ENCODE data around the gene TLX3. TPM values are rescaled to one million over a fixed set of nuclear protein-coding genes. Genes with fewer than 3 reads are reported as not detected.

TLX3 gene
- total and polyA plus RNA-seq, 10 of the 15 experiments (the other 5 are each of a cell fraction or from before 2014, with no cell fraction given) = not detected

DNA sequence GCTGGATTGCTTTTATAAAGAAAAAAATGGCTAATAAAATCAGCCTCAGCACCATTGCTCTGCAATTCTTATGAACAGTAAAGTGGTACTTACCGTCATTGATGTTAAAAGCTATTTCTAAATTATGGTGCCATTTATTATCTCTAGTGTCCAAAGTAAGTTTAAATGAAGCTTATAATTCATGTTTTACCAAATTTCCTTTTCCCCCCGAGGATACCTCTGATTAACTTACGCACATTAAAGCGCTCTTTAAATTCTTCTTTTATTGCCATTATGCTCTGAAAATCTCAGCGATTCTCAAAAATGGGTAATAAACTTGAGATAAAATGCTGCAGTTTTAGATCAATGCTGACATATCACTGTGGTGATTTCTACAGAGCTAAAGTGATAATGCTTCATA lies 13.5 kb downstream of the TLX3 start:
- in situ Hi-C loops (cut with MboI) (no loop called here), intact Hi-C loops (cut with micrococcal nuclease; ENCODE audit: unreplicated experiment) (no loop called here)
- Histone ChIP-seq H4K20me1 (ENCODE audit: control insufficient read depth, insufficient read depth) (no peaks in the 10 kb centered on the region), H3K4me1 (ENCODE audit: control insufficient read depth, insufficient read depth, low read length) (no peaks in the 10 kb centered on the region), H2AFZ (ENCODE audit: control insufficient read depth, low read depth, low read length) (no peak overlapping the region), H3K4me2 (ENCODE audit: control insufficient read depth, insufficient read depth) (no peak overlapping the region), H3K79me2 (ENCODE audit: control insufficient read depth, insufficient read depth, low read length) (no peaks in the 10 kb centered on the region), H3K4me3 (no peak overlapping the region), H3K27ac (ENCODE audit: control insufficient read depth, insufficient read depth) (no peak overlapping the region), H3K27me3 (replicated peaks in 1 of 2; ENCODE audit: control insufficient read depth in 2 of 2, insufficient read depth in 2 of 2, low read length in 1 of 2) (peaks cover 0 to 7% of the 10 kb centered on the region in 2 experiments; a peak in 2 of 4 replicates), H3K36me3 (ENCODE audit: control insufficient read depth in 2 of 2, insufficient read depth in 2 of 2, low read length in 1 of 2) (no peaks in the 10 kb centered on the region), H3K9ac (ENCODE audit: control insufficient read depth, insufficient read depth, low read length) (no peak overlapping the region), H3K9me3 (replicated peaks; ENCODE audit: control insufficient read depth, insufficient read depth, low read length) (no peaks in the 10 kb centered on the region)
- ATAC-seq = no peak
- TF ChIP-seq NRF1 (conservative IDR thresholded peaks at IDR 0.05; ENCODE audit: low read depth, low read length) = no peak
- no peak for TF ChIP-seq EP300 (IDR thresholded peaks at IDR 0.05; ENCODE audit: borderline replicate concordance in 1 of 2, control insufficient read depth in 1 of 2, low read depth in 2 of 2, low read length in 2 of 2)
- no peak for TF ChIP-seq RFX5 (IDR thresholded peaks at IDR 0.05; ENCODE audit: low read depth, low read length)
- no peak for TF ChIP-seq ZNF217 (IDR thresholded peaks at IDR 0.05)
- no peak for TF ChIP-seq ZNF622 (IDR thresholded peaks at IDR 0.05)
- no peak for TF ChIP-seq SMC3 (IDR thresholded peaks at IDR 0.05; ENCODE audit: borderline replicate concordance, low read length)
- no peak for TF ChIP-seq ZNF384 (IDR thresholded peaks at IDR 0.05; ENCODE audit: borderline replicate concordance, low read depth, low read length)
- no peak for TF ChIP-seq MAX (IDR thresholded peaks at IDR 0.05; ENCODE audit: low read depth, low read length)
- TF ChIP-seq JUND (IDR thresholded peaks at IDR 0.05; ENCODE audit: low read depth, low read length) = no peak
- TF ChIP-seq YBX1 (IDR thresholded peaks at IDR 0.05) = no peak
- no peak for TF ChIP-seq POLR2AphosphoS2 (IDR thresholded peaks at IDR 0.05; ENCODE audit: low read depth, low read length)
- TF ChIP-seq, protein P1, sequence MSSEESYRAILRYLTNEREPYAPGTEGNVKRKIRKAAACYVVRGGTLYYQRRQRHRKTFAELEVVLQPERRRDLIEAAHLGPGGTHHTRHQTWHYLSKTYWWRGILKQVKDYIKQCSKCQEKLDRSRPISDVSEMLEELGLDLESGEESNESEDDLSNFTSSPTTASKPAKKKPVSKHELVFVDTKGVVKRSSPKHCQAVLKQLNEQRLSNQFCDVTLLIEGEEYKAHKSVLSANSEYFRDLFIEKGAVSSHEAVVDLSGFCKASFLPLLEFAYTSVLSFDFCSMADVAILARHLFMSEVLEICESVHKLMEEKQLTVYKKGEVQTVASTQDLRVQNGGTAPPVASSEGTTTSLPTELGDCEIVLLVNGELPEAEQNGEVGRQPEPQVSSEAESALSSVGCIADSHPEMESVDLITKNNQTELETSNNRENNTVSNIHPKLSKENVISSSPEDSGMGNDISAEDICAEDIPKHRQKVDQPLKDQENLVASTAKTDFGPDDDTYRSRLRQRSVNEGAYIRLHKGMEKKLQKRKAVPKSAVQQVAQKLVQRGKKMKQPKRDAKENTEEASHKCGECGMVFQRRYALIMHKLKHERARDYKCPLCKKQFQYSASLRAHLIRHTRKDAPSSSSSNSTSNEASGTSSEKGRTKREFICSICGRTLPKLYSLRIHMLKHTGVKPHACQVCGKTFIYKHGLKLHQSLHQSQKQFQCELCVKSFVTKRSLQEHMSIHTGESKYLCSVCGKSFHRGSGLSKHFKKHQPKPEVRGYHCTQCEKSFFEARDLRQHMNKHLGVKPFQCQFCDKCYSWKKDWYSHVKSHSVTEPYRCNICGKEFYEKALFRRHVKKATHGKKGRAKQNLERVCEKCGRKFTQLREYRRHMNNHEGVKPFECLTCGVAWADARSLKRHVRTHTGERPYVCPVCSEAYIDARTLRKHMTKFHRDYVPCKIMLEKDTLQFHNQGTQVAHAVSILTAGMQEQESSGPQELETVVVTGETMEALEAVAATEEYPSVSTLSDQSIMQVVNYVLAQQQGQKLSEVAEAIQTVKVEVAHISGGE (CRISPR knock-in tag; IDR thresholded peaks at IDR 0.05) = no peak
- no peak for TF ChIP-seq EED (IDR thresholded peaks at IDR 0.05; ENCODE audit: low read depth)
- no peak for TF ChIP-seq DPF2 (IDR thresholded peaks at IDR 0.05)
- no peak for TF ChIP-seq NR2C1 (IDR thresholded peaks at IDR 0.05)
- no peak for TF ChIP-seq HCFC1 (IDR thresholded peaks at IDR 0.05; ENCODE audit: low read length)
- no peak for TF ChIP-seq CBX5 (IDR thresholded peaks at IDR 0.05; ENCODE audit: low read depth)
- TF ChIP-seq KLF5 (IDR thresholded peaks at IDR 0.05; ENCODE audit: partially characterized antibody) = no peak
- no peak for DNase-seq (ENCODE audit: low read depth, low spot score)
- POLR2A ChIA-PET = no interaction called here
- no TSS peak for BruUV-seq (replicated peaks)
- SMC1A ChIA-PET (ENCODE audit: uncharacterized antibody, unreplicated experiment) = no interaction called here
- CTCF ChIA-PET = no interaction called here
- FAIRE-seq = no peak
- RAD21 ChIA-PET (ENCODE audit: unreplicated experiment) = no interaction called here
- whole genome bisulfite sequencing (ENCODE audit: insufficient coverage, insufficient replicate concordance, low lambda C conversion rate, missing lambda C conversion rate) = 82% methylated on average over 5 of the region's 5 CpGs
